Islet of Langerhans (tissue), 1 donor: Measurements from ENCODE around the gene KMT2C.

Experiments used
- FAIRE-seq: peaks from one replicate; lab custom pipeline; 2011; peaks lifted over from hg19 to GRCh38; lab: Jason Lieb, UNC

The KMT2C gene

GRCh38 chr7:152103691-152104090 lies 332.1 kb downstream of the KMT2C start:
- FAIRE-seq: no peak

DNA sequence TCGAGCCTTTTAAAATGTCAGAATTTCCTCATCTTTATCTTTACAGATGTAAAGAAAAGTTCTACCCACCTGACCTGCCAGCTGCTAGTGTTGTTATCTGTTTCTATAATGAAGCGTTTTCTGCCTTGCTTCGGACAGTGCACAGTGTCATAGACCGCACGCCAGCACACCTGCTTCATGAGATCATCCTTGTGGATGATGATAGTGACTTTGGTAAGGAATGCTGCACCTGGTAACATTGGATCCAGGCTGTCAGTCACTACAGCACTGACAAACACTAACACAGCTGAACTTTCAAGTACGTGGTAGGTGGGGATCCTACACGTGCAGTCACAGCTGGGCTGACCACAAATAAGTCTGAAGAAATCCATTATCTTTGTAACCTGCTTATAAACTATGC lies 332.7 kb downstream of the KMT2C start:
- FAIRE-seq: no peak

DNA sequence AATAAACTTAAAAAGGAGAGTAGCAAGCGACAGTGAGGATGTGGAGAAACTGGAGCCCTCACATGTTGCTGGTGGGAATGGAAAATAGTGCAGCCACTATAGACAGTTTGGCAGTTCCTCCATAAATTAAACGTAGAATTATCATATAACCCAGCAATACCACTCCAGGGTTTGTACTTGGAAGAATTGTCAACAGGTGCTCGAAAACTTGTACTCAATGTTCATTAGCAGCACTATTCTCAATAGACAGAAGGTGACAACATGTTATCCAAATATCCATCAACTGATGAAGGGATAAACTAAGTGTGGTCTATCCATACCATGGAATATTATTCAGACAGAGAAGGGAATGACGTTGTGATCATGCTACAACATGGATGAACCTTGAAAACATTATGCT lies 338.5 kb downstream of the KMT2C start:
- FAIRE-seq: no peak

DNA sequence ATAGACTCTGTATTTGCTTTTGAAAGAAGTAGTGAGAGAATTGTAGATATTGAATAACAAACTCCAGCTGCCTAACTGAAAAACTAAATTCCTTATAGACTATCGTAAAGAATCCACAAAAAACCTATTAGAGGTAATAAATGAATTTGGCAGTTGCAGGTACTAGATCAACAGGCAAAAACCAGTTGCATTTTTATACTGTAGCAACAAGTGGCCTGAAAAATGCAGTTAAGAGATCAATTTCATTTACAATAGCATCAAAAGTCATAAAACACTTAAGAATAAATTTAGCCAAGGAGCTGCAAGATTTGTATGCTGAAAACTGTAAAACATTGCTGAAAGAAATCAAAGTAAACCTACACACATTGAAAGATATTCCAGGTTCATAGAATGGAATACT lies 340.0 kb downstream of the KMT2C start:
- FAIRE-seq: no peak

DNA sequence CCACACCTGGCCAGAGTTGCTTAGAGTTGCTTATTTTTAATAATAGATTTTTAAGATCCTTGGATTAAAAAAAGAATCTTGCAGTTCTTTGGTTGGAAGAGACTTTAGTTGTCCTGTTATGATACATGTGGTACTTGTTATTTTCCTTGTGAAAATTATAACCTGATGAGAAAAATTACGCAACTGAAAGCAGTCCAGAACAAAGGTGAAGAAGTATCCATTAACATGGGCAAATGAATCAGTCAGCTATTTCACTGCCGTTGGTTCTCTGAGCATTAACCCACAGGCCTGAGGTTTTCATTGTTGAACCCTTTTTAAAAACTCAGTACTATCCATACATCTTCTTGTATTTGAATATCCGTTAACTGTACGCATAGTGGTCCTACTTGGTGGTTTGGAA lies 342.1 kb downstream of the KMT2C start:
- no peak for FAIRE-seq

DNA sequence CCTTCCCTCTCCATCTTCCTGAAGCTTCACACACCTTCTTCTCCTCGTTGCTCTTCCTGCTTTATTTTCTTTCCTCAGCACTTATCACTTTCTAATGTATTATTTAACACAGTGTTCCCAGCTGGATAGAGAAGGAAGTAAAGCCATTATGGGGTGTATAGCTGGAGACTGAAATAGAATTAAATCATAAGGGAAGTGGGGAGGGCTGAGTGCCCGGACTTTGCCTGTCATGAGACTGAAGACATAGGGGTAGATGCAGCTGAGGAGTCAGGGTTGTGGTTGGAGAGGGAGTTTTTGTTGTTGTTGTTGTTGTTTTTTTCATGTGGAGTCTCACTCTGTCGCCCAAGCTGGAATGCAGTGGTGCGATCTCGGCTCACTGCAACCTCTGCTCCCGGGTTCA lies 345.1 kb downstream of the KMT2C start:
- no peak for FAIRE-seq

- no peak for FAIRE-seq
Observed at GRCh38 chr7:152089183-152089582, 346.6 kb downstream of the KMT2C start.

GRCh38 chr7:152086513-152086912 lies 349.3 kb downstream of the KMT2C start:
- FAIRE-seq: no peak

- no peak for FAIRE-seq
Observed at GRCh38 chr7:152085131-152085530, 350.7 kb downstream of the KMT2C start.
